NB4 (cell line): ENCODE measurements around the gene AK8.

Experiments used
- POLR2A ChIP-seq: IDR thresholded peaks from 2 replicates; pipeline ENCODE4 v1.6.1; 2011; ENCODE audit warnings: mild to moderate bottlenecking; ENCODE audit not compliant: insufficient read length; ENCODE audit errors: extremely low read depth
- TF ChIP-seq, protein P1 (sequence below): IDR thresholded peaks from one replicate; pipeline ENCODE4 v1.5.1; 2012; ENCODE audit warnings: low read depth, low read length

GRCh38 chr9:132903574-132904492, 25.7 kb upstream of the AK8 start:
- TF ChIP-seq, protein P1, sequence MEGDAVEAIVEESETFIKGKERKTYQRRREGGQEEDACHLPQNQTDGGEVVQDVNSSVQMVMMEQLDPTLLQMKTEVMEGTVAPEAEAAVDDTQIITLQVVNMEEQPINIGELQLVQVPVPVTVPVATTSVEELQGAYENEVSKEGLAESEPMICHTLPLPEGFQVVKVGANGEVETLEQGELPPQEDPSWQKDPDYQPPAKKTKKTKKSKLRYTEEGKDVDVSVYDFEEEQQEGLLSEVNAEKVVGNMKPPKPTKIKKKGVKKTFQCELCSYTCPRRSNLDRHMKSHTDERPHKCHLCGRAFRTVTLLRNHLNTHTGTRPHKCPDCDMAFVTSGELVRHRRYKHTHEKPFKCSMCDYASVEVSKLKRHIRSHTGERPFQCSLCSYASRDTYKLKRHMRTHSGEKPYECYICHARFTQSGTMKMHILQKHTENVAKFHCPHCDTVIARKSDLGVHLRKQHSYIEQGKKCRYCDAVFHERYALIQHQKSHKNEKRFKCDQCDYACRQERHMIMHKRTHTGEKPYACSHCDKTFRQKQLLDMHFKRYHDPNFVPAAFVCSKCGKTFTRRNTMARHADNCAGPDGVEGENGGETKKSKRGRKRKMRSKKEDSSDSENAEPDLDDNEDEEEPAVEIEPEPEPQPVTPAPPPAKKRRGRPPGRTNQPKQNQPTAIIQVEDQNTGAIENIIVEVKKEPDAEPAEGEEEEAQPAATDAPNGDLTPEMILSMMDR = no peak
- no peak for TF ChIP-seq POLR2A
